Natural killer cell (primary cell): ENCODE results near the gene FAM110A. TPM values are rescaled to one million over a fixed set of nuclear protein-coding genes. Genes with fewer than 3 reads are reported as not detected.

Source experiments
- ATAC-seq, 3 donors: fragments of 150-1000 bp in 2 of 3; fragments of 200-7000 bp in 1 of 3; cut with Tn5 transposase; 1 replicate in 1 of 3; 2 replicates in 2 of 3; pipeline ENCODE4 v1.10.0; 2021; ENCODE audit warnings: mild to moderate bottlenecking in 2 of 3, moderate library complexity in 2 of 3
- DNase-seq, 2 donors: peaks; one replicate each; pipeline versions ENCODE4 v3.0.0 to v3.0.0-alpha.2; 2013 to 2021; ENCODE audit warnings: mixed read lengths in 1 of 2
- H3K27ac ChIP-seq: one replicate; pipeline ENCODE4 v1.5.1; 2013; ENCODE audit warnings: mild to moderate bottlenecking, low read length
- H3K27me3 ChIP-seq: one replicate; pipeline ENCODE4 v1.6.1; 2013; ENCODE audit warnings: low read length; ENCODE audit not compliant: control insufficient read depth, insufficient read depth
- H3K36me3 ChIP-seq: one replicate; pipeline ENCODE4 v1.6.1; 2013; ENCODE audit warnings: low read length; ENCODE audit not compliant: control insufficient read depth, insufficient read depth
- H3K4me1 ChIP-seq: one replicate; pipeline ENCODE4 v1.6.1; 2013; ENCODE audit warnings: low read length; ENCODE audit not compliant: control insufficient read depth, insufficient read depth
- H3K4me3 ChIP-seq: one replicate; pipeline ENCODE4 v1.5.1; 2013; ENCODE audit warnings: low read length
- H3K9me3 ChIP-seq: one replicate; pipeline ENCODE4 v1.6.1; 2013; ENCODE audit warnings: low read length; ENCODE audit not compliant: control insufficient read depth, insufficient read depth
- H3K27ac Mint-ChIP-seq, 2 donors: one replicate each; pipeline ENCODE4 v1.8.0; 2022; ENCODE audit warnings: mild to moderate bottlenecking in 2 of 2, mixed read lengths in 2 of 2, moderate library complexity in 1 of 2
- H3K27me3 Mint-ChIP-seq, 2 donors: one replicate each; pipeline ENCODE4 v1.8.0; 2022; ENCODE audit warnings: low read depth in 2 of 2, mixed read lengths in 2 of 2
- H3K36me3 Mint-ChIP-seq: one replicate; pipeline ENCODE4 v1.8.0; 2022; ENCODE audit warnings: mixed read lengths
- H3K4me1 Mint-ChIP-seq, 2 donors: one replicate each; pipeline ENCODE4 v1.8.0; 2022; ENCODE audit warnings: mixed read lengths in 2 of 2
- H3K4me3 Mint-ChIP-seq: one replicate; pipeline ENCODE4 v1.8.0; 2022; ENCODE audit warnings: mild to moderate bottlenecking, moderate library complexity, mixed read lengths
- H3K9me3 Mint-ChIP-seq, 2 donors: one replicate each; pipeline ENCODE4 v1.8.0; 2022; ENCODE audit warnings: mixed read lengths in 2 of 2
- CTCF ChIP-seq: fragments of 200-600 bp; IDR thresholded peaks from one replicate; pipeline ENCODE4 v1.8.0; 2022; ENCODE audit warnings: antibody characterized with exemption
- WGBS: methylation state at CpG from one replicate; pipeline ENCODE4 v1.1.7; 2013; ENCODE audit warnings: missing lambda C conversion rate; ENCODE audit not compliant: insufficient coverage; 5-methylcytosine and 5-hydroxymethylcytosine counted together
- intact Hi-C: fragments of 100-400 bp; cut with micrococcal nuclease; formaldehyde crosslinking; loops from one replicate; pipeline ENCODE4 v1.14.2; 2022
- total RNA-seq, 4 donors: library from RNA; stranded (reverse); fragments of 120-200 nt in 1 of 4; gene quantifications; one replicate each; pipeline versions ENCODE4 v1.2.3 to v1.2.4, GENCODE V29; 2013 to 2022

The FAM110A gene
- total RNA-seq, 3 donors from 2014 or later (not counting 1 experiment from before 2014, with no cell fraction given) = 25.1 to 91.0 (median 31.8) TPM

DNA sequence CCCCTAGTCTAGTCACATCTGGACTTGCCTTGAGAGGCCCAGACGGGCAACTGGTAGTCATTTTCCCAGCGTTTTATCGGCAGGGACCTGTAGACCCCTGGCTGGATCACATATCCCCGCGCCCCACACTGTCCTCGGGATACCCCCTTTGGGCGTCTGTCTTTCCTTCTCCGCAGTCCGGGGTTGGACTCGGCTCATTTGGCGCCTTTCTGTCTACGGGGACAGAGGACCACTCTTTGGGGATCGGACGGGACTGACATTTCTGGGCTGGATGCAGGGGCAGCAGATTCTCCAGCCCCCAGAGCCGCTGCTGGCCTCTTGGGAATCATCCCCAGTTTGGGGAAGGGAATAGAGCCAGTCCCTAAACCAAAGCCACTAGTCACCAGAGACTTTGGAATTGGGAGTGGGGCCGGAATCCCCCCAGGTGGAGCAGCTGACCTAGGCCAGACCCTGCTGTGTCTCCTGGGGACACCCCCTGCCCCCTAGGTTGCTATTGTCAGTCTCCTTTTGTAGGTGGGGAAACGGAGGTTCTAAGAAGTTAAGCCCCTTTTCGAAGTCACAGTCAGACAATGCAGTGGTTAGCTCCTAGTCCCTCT is 734 bp downstream of the FAM110A start:
- no peak for TF ChIP-seq CTCF
- Mint-ChIP-seq H3K4me1 (peaks cover 48 to 50% of the 10 kb centered on the region in 2 donors), H3K27ac (peak overlapping the region; percentile 84 to 94), H3K36me3 (no peaks in the 10 kb centered on the region), H3K9me3 (no peaks in the 10 kb centered on the region), H3K27me3 (no peaks in the 10 kb centered on the region), H3K4me3 (peak overlapping the region; percentile 88)
- 2% methylated on average over 18 of the region's 18 CpGs for WGBS
- H3K36me3 ChIP-seq = no peaks in the 10 kb centered on the region
- intact Hi-C loops = loop anchor here (5.0 kb wide), 1 partner anchor 182 kb away; the partner anchor contains the start of gene SRXN1
- peak overlapping the region; percentile 83 for H3K27ac ChIP-seq
- ATAC-seq (no peak), DNase-seq (no peak)
- H3K4me3 ChIP-seq = peak overlapping the region; percentile 84
- no peaks in the 10 kb centered on the region for H3K9me3 ChIP-seq
- H3K4me1 ChIP-seq = peaks cover 28% of the 10 kb centered on the region
- H3K27me3 ChIP-seq = no peaks in the 10 kb centered on the region

- H3K27me3 ChIP-seq = no peaks in the 10 kb centered on the region
- Mint-ChIP-seq H3K36me3 (no peaks in the 10 kb centered on the region), H3K4me3 (peak overlapping the region; percentile 88), H3K27ac (peak overlapping the region; percentile 84 to 94), H3K4me1 (peaks cover 48 to 50% of the 10 kb centered on the region in 2 donors), H3K9me3 (no peaks in the 10 kb centered on the region), H3K27me3 (no peaks in the 10 kb centered on the region)
- peaks cover 26% of the 10 kb centered on the region for H3K4me1 ChIP-seq
- no peaks in the 10 kb centered on the region for H3K9me3 ChIP-seq
- intact Hi-C loops = no loop called here
- H3K36me3 ChIP-seq = no peaks in the 10 kb centered on the region
- no peak overlapping the region for H3K27ac ChIP-seq
- no peak for ATAC-seq
- WGBS = 31% methylated on average over 1 of the region's 2 CpGs
- no peak for DNase-seq
- no peak overlapping the region for H3K4me3 ChIP-seq
- TF ChIP-seq CTCF = no peak
Observed at GRCh38 chr20:835608-836045, 2.1 kb downstream of the FAM110A start.

- Mint-ChIP-seq H3K27ac (peak overlapping the region; percentile 84 to 94), H3K36me3 (no peaks in the 10 kb centered on the region), H3K27me3 (no peaks in the 10 kb centered on the region), H3K9me3 (no peaks in the 10 kb centered on the region), H3K4me1 (peaks cover 48 to 50% of the 10 kb centered on the region in 2 donors), H3K4me3 (peak overlapping the region; percentile 60)
- Histone ChIP-seq H3K36me3 (no peaks in the 10 kb centered on the region), H3K27me3 (no peaks in the 10 kb centered on the region), H3K4me1 (peaks cover 31% of the 10 kb centered on the region), H3K27ac (no peak overlapping the region), H3K4me3 (no peak overlapping the region), H3K9me3 (no peaks in the 10 kb centered on the region)
- no peak for TF ChIP-seq CTCF
- no peak for ATAC-seq
- DNase-seq = no peak
- WGBS = no CpG with 5 or more reads among the region's 1 CpG
- intact Hi-C loops = no loop called here
Observed at GRCh38 chr20:836190-836589, 2.7 kb downstream of the FAM110A start.

DNA sequence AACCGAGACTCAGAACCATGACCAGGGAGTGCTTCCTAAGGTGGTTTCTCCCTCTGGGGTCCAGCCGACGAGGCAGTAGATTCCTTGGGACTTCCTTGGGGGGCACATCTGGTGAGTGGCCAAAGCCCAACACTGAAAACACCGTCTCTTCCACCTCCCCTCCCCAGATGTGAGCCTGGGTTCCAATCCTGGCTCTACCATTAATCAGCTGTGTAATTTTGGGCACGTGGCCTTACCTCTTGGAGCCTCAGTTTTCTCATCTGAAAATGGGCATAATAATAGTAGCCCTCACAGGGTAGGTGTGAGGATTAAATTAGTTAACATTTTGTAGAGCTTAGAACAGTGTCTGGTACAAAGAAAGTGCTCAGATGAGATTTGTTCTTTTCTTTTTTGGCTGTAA is 5.5 kb downstream of the FAM110A start:
- Histone ChIP-seq H3K27ac (no peak overlapping the region), H3K9me3 (no peaks in the 10 kb centered on the region), H3K36me3 (no peaks in the 10 kb centered on the region), H3K4me3 (no peak overlapping the region), H3K4me1 (peaks cover 41% of the 10 kb centered on the region), H3K27me3 (no peaks in the 10 kb centered on the region)
- no peak for DNase-seq
- Mint-ChIP-seq H3K4me3 (no peak overlapping the region), H3K27me3 (no peaks in the 10 kb centered on the region), H3K4me1 (peaks cover 42% of the 10 kb centered on the region in 2 donors), H3K27ac (peak overlapping the region in 1 of 2 donors; percentile 49), H3K9me3 (no peaks in the 10 kb centered on the region), H3K36me3 (no peaks in the 10 kb centered on the region)
- ATAC-seq = no peak
- no peak for TF ChIP-seq CTCF
- 98% methylated on average over 5 of the region's 5 CpGs for WGBS
- intact Hi-C loops = no loop called here
